GM19324 (cell line): ENCODE results near the gene CDC42SE2.
A peak's percentile ranks its signal among the peaks of the same experiment; 100 is the strongest.

ENCODE experiments used
- ATAC-seq: cut with Tn5 transposase; IDR thresholded peaks from one replicate; pipeline ENCODE4 v1.9.1; 2021; ENCODE audit warnings: mild to moderate bottlenecking, moderate library complexity; ENCODE audit not compliant: unreplicated experiment, low FRiP score

The CDC42SE2 gene

GRCh38 chr5:131263648-131264450 lies at the start of gene CDC42SE2:
TSS of gene CDC42SE2 (plus strand) at chr5:131264053. CDS start at chr5:131359494, 95,441 bp downstream.
- ATAC-seq: peak; percentile 94

- no peak for ATAC-seq
These were observed 49.1 kb upstream of the CDC42SE2 start for GRCh38 chr5:131214609-131215227.

GRCh38 chr5:131217791-131218190 lies 46.1 kb upstream of the CDC42SE2 start:
- ATAC-seq: no peak

- ATAC-seq: no peak
These were observed 45.5 kb upstream of the CDC42SE2 start for GRCh38 chr5:131218392-131218791.

- no peak for ATAC-seq
These were observed 43.3 kb upstream of the CDC42SE2 start for GRCh38 chr5:131220566-131220965.

- ATAC-seq: no peak
These were observed 42.7 kb upstream of the CDC42SE2 start for GRCh38 chr5:131221008-131221703.

GRCh38 chr5:131221888-131222287 lies 42.0 kb upstream of the CDC42SE2 start:
- ATAC-seq: no peak

- ATAC-seq: no peak
These were observed 41.1 kb upstream of the CDC42SE2 start for GRCh38 chr5:131222731-131223130.

- ATAC-seq: peak; percentile 1
These were observed 40.0 kb upstream of the CDC42SE2 start for GRCh38 chr5:131223751-131224386.

GRCh38 chr5:131224387-131225201 lies 39.3 kb upstream of the CDC42SE2 start:
- peak; percentile 77 for ATAC-seq

GRCh38 chr5:131225282-131225974 lies 38.4 kb upstream of the CDC42SE2 start:
- peak; percentile 3 for ATAC-seq

GRCh38 chr5:131226899-131227298 lies 37.0 kb upstream of the CDC42SE2 start:
- no peak for ATAC-seq

GRCh38 chr5:131228646-131229045 lies 35.2 kb upstream of the CDC42SE2 start:
- no peak for ATAC-seq

GRCh38 chr5:131229623-131230022 lies 34.2 kb upstream of the CDC42SE2 start:
- no peak for ATAC-seq

- peak; percentile 83 for ATAC-seq
These were observed 33.4 kb upstream of the CDC42SE2 start for GRCh38 chr5:131230406-131230805.

GRCh38 chr5:131239686-131240085 lies 24.2 kb upstream of the CDC42SE2 start:
- ATAC-seq: no peak

- ATAC-seq: no peak
These were observed 21.1 kb upstream of the CDC42SE2 start for GRCh38 chr5:131242728-131243255.

- no peak for ATAC-seq
These were observed 18.5 kb upstream of the CDC42SE2 start for GRCh38 chr5:131245312-131245711.

- no peak for ATAC-seq
These were observed 17.9 kb upstream of the CDC42SE2 start for GRCh38 chr5:131245948-131246347.
